Measurements from ENCODE around the gene KIAA0825. TPM values are rescaled to one million over a fixed set of nuclear protein-coding genes. Genes with fewer than 3 reads are reported as not detected.

Gene KIAA0825
- total and polyA plus RNA-seq, 2 experiments from 2014 or later = 1.7 to 1.8 TPM

DNA sequence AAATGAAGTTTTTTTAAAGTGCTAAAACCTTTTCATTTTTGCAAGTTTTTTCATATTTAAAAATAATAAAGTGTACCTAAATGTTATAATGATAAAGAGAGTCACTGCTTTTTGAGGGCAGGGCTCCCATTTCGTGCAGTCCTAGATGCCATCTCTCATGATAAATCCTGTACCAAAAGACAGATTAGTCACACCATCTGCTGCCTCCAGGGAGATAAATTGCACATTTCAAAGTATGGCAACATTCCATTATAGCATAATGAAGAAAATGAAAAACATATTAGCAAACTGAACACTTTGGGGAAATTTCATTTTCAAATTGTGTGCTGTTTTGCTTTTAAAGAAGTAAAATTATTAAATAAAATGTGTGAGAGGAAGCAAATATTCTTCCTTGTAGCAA is 257.2 kb downstream of the KIAA0825 start:
- no peaks in the 10 kb centered on the region for H4K20me1 ChIP-seq (replicated peaks; ENCODE audit: insufficient read depth)
- H3K4me3 Mint-ChIP-seq = peak overlapping the region; percentile 92
- ATAC-seq = no peak
- no peak for TF ChIP-seq ZNF114 (CRISPR knock-in tag; IDR thresholded peaks at IDR 0.05)
- TF ChIP-seq JUNB (IDR thresholded peaks at IDR 0.05; ENCODE audit: unreplicated experiment) = no peak
- TF ChIP-seq EZH2 (IDR thresholded peaks at IDR 0.05; ENCODE audit: low read depth, unreplicated experiment) = no peak
- TF ChIP-seq, protein P1, sequence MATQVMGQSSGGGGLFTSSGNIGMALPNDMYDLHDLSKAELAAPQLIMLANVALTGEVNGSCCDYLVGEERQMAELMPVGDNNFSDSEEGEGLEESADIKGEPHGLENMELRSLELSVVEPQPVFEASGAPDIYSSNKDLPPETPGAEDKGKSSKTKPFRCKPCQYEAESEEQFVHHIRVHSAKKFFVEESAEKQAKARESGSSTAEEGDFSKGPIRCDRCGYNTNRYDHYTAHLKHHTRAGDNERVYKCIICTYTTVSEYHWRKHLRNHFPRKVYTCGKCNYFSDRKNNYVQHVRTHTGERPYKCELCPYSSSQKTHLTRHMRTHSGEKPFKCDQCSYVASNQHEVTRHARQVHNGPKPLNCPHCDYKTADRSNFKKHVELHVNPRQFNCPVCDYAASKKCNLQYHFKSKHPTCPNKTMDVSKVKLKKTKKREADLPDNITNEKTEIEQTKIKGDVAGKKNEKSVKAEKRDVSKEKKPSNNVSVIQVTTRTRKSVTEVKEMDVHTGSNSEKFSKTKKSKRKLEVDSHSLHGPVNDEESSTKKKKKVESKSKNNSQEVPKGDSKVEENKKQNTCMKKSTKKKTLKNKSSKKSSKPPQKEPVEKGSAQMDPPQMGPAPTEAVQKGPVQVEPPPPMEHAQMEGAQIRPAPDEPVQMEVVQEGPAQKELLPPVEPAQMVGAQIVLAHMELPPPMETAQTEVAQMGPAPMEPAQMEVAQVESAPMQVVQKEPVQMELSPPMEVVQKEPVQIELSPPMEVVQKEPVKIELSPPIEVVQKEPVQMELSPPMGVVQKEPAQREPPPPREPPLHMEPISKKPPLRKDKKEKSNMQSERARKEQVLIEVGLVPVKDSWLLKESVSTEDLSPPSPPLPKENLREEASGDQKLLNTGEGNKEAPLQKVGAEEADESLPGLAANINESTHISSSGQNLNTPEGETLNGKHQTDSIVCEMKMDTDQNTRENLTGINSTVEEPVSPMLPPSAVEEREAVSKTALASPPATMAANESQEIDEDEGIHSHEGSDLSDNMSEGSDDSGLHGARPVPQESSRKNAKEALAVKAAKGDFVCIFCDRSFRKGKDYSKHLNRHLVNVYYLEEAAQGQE (IDR thresholded peaks at IDR 0.05; ENCODE audit: unreplicated experiment) = no peak
- TF ChIP-seq NANOG (IDR thresholded peaks at IDR 0.05; ENCODE audit: borderline replicate concordance) = no peak
- TF ChIP-seq, protein P2, sequence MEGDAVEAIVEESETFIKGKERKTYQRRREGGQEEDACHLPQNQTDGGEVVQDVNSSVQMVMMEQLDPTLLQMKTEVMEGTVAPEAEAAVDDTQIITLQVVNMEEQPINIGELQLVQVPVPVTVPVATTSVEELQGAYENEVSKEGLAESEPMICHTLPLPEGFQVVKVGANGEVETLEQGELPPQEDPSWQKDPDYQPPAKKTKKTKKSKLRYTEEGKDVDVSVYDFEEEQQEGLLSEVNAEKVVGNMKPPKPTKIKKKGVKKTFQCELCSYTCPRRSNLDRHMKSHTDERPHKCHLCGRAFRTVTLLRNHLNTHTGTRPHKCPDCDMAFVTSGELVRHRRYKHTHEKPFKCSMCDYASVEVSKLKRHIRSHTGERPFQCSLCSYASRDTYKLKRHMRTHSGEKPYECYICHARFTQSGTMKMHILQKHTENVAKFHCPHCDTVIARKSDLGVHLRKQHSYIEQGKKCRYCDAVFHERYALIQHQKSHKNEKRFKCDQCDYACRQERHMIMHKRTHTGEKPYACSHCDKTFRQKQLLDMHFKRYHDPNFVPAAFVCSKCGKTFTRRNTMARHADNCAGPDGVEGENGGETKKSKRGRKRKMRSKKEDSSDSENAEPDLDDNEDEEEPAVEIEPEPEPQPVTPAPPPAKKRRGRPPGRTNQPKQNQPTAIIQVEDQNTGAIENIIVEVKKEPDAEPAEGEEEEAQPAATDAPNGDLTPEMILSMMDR (conservative IDR thresholded peaks at IDR 0.05; ENCODE audit: low read depth in 2 of 2) = no peak
- no peak for TF ChIP-seq EZH2phosphoT487 (IDR thresholded peaks at IDR 0.05; ENCODE audit: unreplicated experiment)
- TF ChIP-seq POLR2AphosphoS5 (IDR thresholded peaks at IDR 0.05; ENCODE audit: low read depth) = no peak
- TF ChIP-seq ZNF331 (CRISPR knock-in tag; IDR thresholded peaks at IDR 0.05; ENCODE audit: low read depth) = no peak
- DNase-seq (ENCODE audit: low spot score) = no peak
- no peak overlapping the region for H2AFZ ChIP-seq
- peaks cover 32% of the 10 kb centered on the region for H3K4me1 ChIP-seq (ENCODE audit: insufficient read depth)
- H3K9me2 ChIP-seq (ENCODE audit: insufficient read depth) = no peaks in the 10 kb centered on the region
- no peaks in the 10 kb centered on the region for H3K36me3 ChIP-seq (ENCODE audit: insufficient read depth)
- H3K36me3 Mint-ChIP-seq (ENCODE audit: low read depth) = peaks cover 56% of the 10 kb centered on the region
- H3K27me3 Mint-ChIP-seq (ENCODE audit: insufficient read depth, low read depth, poor library complexity) = peaks cover 12% of the 10 kb centered on the region
- peak overlapping the region; percentile 80 for H3K27ac Mint-ChIP-seq
- H3K27ac ChIP-seq (ENCODE audit: low read depth) = peak overlapping the region; percentile 87
- H3K27me3 ChIP-seq (ENCODE audit: insufficient read depth) = no peaks in the 10 kb centered on the region
- H3K4me3 ChIP-seq = peak overlapping the region; percentile 53
- H3K79me2 ChIP-seq (replicated peaks; ENCODE audit: insufficient read depth) = peaks cover 52% of the 10 kb centered on the region
- peaks cover 56% of the 10 kb centered on the region for H3K4me1 Mint-ChIP-seq
- H3F3A ChIP-seq (replicated peaks; ENCODE audit: low read depth) = no peaks in the 10 kb centered on the region
- H3K4me2 ChIP-seq = peak overlapping the region; percentile 81
- H3K9me3 Mint-ChIP-seq = peaks cover 12% of the 10 kb centered on the region

DNA sequence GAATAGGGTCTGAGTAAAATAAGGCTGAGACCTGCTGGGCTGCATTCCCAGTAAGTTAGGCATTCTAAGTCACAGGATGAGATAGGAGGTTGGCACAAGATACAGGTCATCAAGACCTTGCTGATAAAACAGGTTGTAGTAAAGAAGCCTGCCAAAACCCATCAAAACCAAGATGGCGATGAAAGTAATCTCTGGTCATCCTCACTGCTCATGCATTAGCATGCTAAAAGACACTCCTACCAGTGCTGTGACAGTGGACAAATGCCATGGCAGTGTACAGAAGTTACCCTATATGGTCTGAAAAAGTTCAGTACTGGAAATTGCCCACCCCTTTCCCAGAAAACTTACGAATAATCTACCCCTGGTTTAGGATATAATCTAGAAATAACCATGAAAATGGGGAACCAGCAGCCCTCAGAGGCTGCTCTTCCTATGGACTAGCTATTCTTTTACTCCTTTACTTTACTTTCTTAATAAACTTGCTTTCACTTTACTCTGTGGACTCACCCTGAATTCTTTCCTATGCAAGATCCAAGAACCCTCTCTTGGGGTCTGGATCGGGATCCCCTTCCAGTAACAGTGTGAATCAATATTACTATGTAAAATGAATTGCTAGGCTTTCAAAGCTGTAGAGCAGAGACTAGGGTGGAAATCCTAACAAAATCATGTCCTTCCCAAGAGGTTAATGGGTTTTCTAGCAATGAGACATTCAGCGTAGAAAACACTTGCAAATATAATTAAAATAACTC is 257.8 kb downstream of the KIAA0825 start:
- H3K4me3 ChIP-seq = peak overlapping the region; percentile 53
- DNase-seq (ENCODE audit: low spot score) = no peak
- peaks cover 57% of the 10 kb centered on the region for H3K36me3 Mint-ChIP-seq (ENCODE audit: low read depth)
- peaks cover 8% of the 10 kb centered on the region; the same call in 2 of the 3 replicates for H3K9me3 Mint-ChIP-seq
- H2AFZ ChIP-seq = no peak overlapping the region
- no peaks in the 10 kb centered on the region for H3K36me3 ChIP-seq (ENCODE audit: insufficient read depth)
- peaks cover 58% of the 10 kb centered on the region for H3K4me1 Mint-ChIP-seq
- H3K4me2 ChIP-seq = peak overlapping the region; percentile 81
- H3K9me2 ChIP-seq (ENCODE audit: insufficient read depth) = no peaks in the 10 kb centered on the region
- H3F3A ChIP-seq (replicated peaks; ENCODE audit: low read depth) = no peaks in the 10 kb centered on the region
- peak overlapping the region; percentile 87 for H3K27ac ChIP-seq (ENCODE audit: low read depth)
- ATAC-seq = no peak
- peak overlapping the region; percentile 92 for H3K4me3 Mint-ChIP-seq
- H3K79me2 ChIP-seq (replicated peaks; ENCODE audit: insufficient read depth) = peaks cover 52% of the 10 kb centered on the region
- no peaks in the 10 kb centered on the region for H4K20me1 ChIP-seq (replicated peaks; ENCODE audit: insufficient read depth)
- no peaks in the 10 kb centered on the region for H3K27me3 ChIP-seq (ENCODE audit: insufficient read depth)
- H3K4me1 ChIP-seq (ENCODE audit: insufficient read depth) = peaks cover 31% of the 10 kb centered on the region
- H3K27ac Mint-ChIP-seq = peak overlapping the region; percentile 88
- H3K27me3 Mint-ChIP-seq (ENCODE audit: insufficient read depth, low read depth, poor library complexity) = peaks cover 14% of the 10 kb centered on the region
- TF ChIP-seq, protein P1 (IDR thresholded peaks at IDR 0.05; ENCODE audit: unreplicated experiment) = no peak
- TF ChIP-seq CREB1 (CRISPR knock-in tag; IDR thresholded peaks at IDR 0.05; ENCODE audit: low read depth) (no peak), NANOG (IDR thresholded peaks at IDR 0.05; ENCODE audit: borderline replicate concordance) (no peak), EZH2phosphoT487 (IDR thresholded peaks at IDR 0.05; ENCODE audit: unreplicated experiment) (no peak), POLR2AphosphoS5 (IDR thresholded peaks at IDR 0.05; ENCODE audit: low read depth) (no peak)
- TF ChIP-seq, protein P3, sequence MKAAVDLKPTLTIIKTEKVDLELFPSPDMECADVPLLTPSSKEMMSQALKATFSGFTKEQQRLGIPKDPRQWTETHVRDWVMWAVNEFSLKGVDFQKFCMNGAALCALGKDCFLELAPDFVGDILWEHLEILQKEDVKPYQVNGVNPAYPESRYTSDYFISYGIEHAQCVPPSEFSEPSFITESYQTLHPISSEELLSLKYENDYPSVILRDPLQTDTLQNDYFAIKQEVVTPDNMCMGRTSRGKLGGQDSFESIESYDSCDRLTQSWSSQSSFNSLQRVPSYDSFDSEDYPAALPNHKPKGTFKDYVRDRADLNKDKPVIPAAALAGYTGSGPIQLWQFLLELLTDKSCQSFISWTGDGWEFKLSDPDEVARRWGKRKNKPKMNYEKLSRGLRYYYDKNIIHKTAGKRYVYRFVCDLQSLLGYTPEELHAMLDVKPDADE (IDR thresholded peaks at IDR 0.05) = no peak

Measured in GM23338 (cell line).